ENCODE results near the gene KCNMB2.

The KCNMB2 gene

DNA sequence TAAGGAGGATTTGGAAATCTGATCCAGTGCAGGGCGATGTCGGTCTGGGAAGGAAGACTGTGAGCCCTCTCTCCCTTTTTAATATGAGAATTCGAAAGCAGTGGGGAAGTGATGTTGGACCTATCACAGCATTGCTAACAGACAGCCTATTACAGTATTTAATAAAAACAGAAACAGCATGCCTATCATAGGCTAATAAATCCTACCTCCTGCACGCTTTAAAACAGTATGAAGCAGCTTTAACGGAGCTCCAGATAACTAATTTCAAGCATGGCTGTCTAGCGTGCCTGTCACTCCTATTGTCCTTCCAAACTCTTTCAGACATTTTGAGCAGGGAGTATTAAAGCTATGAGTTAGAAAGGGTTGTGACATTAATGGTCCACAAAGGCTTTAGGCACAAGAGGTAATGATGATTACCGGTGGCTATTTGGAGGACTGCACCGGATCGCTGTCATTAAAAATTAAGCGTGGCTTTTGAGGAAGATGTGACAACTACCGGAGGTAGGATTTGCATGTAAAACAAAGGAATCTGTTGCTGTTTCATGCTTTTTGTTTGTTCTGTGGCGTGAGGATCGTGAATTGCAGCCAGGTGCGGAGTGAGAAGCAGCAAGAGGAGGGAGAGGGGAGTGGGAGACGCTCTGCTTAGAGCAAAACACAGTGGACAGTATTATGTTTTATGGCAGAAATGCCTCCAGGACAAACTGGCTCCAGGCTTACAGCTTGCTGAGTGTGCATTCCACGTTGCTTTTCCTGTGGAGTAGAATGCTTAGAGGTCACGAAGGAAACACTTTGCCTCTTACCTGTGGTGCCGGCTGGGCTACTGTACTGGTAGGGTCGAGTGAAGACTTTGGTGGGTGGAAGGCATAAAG is at the start of gene KCNMB2:
Gene KCNMB2, plus strand, starts transcription at position 226 of the 869 bp plus-strand sequence.
- Mint-ChIP-seq H3K36me3 (no peaks in the 10 kb centered on the region), H3K27ac (no peak within 1 kb of the TSS), H3K9me3 (no peaks in the 10 kb centered on the region), H3K27me3 (peaks cover 32% of the 10 kb centered on the region), H3K4me3 (no peak within 1 kb of the TSS), H3K4me1 (peaks cover 7% of the 10 kb centered on the region)

DNA sequence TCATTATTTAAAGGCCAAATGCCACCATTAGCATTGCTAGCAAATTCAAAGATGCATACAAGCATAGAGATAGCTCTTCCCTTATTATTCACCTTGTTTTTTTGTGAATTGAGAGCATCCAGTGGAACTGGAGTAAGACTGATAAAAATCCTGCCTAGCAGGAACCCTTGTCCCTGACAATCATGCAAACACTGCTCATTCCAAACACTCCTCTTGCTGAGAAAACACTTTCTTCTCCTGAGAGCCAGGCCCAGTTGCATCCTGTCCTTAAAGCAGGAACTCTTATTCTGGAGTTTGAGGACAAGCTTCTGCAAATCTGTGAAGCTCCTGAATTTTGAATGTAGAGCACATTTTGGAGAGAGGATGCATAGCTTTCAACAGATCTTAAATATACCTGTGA is 49.3 kb upstream of the KCNMB2 start:
- H3K27me3 Mint-ChIP-seq = peaks cover 5% of the 10 kb centered on the region
- no peak overlapping the region for H3K4me3 Mint-ChIP-seq
- no peaks in the 10 kb centered on the region for H3K4me1 Mint-ChIP-seq
- H3K9me3 Mint-ChIP-seq = no peaks in the 10 kb centered on the region
- no peaks in the 10 kb centered on the region for H3K36me3 Mint-ChIP-seq
- H3K27ac Mint-ChIP-seq = no peak overlapping the region

DNA sequence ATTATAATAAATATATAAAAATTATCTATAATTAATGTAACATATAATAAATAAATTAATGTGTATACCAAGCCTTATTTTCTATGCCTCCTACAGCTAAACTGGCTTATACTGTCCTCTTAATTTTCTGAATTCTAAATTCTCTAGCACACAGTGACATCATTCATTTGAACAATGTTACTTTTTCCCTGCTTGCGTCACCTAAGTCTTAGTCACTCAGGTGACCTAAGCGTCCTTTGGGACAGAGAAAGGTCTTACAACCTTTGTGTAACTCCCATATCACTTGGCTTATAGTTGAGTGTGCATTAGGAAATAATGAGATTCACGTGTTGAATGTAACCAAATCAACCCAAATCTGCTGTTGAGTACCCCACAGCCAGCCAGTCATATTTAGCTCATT is 48.5 kb upstream of the KCNMB2 start:
- Mint-ChIP-seq H3K36me3 (no peaks in the 10 kb centered on the region), H3K4me3 (no peak overlapping the region), H3K27ac (no peak overlapping the region), H3K9me3 (no peaks in the 10 kb centered on the region), H3K27me3 (peaks cover 3% of the 10 kb centered on the region), H3K4me1 (no peaks in the 10 kb centered on the region)

DNA sequence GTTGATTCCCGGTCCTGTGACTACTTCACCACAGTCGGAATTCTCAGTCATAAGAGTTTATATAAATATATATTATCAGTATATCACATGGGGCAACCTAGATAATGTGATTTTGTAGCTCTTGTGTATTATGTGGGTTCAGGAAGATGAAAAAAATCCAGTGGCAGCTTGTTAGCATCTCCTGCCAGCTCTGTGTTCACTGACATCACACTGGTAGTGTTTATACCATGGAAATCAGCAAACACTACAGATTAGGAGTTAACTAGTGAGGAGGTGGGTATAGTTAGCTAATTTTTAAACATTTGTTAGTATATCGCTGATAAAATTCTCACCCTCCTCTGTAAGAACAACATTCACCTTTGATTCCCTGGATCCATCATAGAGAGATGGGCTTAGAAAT is 44.5 kb upstream of the KCNMB2 start:
- no peaks in the 10 kb centered on the region for H3K36me3 Mint-ChIP-seq
- no peaks in the 10 kb centered on the region for H3K27me3 Mint-ChIP-seq
- H3K4me1 Mint-ChIP-seq = no peaks in the 10 kb centered on the region
- H3K27ac Mint-ChIP-seq = no peak overlapping the region
- H3K4me3 Mint-ChIP-seq = no peak overlapping the region
- no peaks in the 10 kb centered on the region for H3K9me3 Mint-ChIP-seq

DNA sequence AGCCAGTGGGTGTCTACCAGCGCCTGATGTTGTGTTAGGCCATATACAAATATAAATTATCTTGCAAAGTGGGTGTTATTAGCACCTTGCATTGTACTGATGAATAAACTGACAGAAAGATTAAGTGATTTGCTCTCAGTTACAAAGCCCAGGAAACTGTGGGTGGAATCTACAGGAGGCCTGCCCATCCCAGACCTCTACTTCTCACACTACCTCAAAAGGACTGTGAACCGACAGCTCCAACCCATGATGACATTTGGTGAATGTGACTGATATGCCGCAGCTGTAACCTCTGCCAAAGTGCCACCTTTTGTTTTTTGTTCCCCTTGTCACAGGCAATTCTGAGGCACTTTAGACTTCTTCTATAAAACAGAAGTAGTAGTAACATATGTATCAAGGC is 43.7 kb upstream of the KCNMB2 start:
- Mint-ChIP-seq H3K4me3 (no peak overlapping the region), H3K9me3 (no peaks in the 10 kb centered on the region), H3K4me1 (no peaks in the 10 kb centered on the region), H3K36me3 (no peaks in the 10 kb centered on the region), H3K27ac (no peak overlapping the region), H3K27me3 (no peaks in the 10 kb centered on the region)

DNA sequence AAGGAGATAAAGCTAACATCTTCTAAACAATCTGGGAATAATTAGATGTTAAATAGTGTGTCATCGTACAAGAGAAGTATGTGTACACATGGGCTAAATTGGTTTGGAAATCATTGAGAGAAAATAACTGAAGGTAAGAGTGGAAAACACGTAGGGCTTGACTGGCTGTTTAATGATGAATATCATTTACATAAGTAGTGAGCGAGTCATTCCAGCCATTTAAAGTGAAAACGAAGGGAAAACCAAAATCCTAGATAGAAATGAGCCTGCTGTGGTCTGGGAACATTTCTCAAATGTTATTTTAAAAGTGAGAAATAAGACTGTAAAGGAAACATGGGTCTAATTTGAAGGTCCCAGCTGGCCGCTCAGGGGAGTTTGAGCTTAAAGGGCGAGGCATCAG is 41.9 kb upstream of the KCNMB2 start:
- Mint-ChIP-seq H3K27ac (no peak overlapping the region), H3K4me3 (no peak overlapping the region), H3K36me3 (no peaks in the 10 kb centered on the region), H3K4me1 (no peaks in the 10 kb centered on the region), H3K27me3 (no peaks in the 10 kb centered on the region), H3K9me3 (no peaks in the 10 kb centered on the region)

DNA sequence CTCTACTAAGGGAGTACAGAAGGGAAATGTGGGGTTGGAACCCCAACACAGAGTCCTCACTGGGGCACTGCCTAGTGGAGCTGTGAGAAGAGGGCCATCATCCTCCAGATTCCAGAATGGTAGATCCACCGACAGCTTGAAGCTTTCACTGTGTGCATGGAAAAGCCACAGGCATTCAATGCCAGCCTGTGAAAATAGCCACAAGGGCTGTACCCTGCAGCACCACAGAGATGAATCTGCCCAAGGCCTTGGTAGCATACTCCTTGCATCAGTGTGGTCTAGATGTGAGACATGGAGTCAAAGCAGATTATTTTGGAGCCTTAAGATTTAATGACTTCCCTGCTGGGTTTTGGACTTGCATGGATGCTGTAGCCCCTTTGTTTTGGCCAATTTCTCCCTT is 39.3 kb upstream of the KCNMB2 start:
- no peaks in the 10 kb centered on the region for H3K36me3 Mint-ChIP-seq
- H3K27me3 Mint-ChIP-seq = no peaks in the 10 kb centered on the region
- H3K27ac Mint-ChIP-seq = no peak overlapping the region
- H3K4me1 Mint-ChIP-seq = no peaks in the 10 kb centered on the region
- H3K4me3 Mint-ChIP-seq = no peak overlapping the region
- H3K9me3 Mint-ChIP-seq = no peaks in the 10 kb centered on the region

DNA sequence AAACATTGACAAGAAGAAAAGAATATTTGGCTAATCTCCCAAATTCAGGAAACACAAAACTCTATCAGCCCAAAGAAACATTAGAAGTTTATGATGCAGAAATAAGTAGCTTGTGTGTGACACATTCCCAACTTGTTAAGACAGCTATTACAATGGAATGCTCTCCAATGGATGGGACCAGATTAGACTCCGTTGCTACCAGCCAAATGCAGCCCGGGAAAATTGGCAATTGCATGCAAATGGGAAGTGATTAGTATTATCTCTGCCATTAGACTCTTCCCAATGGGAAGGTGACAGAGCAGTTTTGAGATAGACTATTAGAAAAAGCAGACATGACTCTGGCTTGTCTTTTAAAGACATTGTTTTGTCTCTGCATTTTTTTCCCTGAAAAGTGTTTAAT is 37.4 kb upstream of the KCNMB2 start:
- peaks cover 2% of the 10 kb centered on the region for H3K27me3 Mint-ChIP-seq
- H3K9me3 Mint-ChIP-seq = no peaks in the 10 kb centered on the region
- H3K4me1 Mint-ChIP-seq = no peaks in the 10 kb centered on the region
- no peak overlapping the region for H3K27ac Mint-ChIP-seq
- H3K4me3 Mint-ChIP-seq = no peak overlapping the region
- no peaks in the 10 kb centered on the region for H3K36me3 Mint-ChIP-seq

DNA sequence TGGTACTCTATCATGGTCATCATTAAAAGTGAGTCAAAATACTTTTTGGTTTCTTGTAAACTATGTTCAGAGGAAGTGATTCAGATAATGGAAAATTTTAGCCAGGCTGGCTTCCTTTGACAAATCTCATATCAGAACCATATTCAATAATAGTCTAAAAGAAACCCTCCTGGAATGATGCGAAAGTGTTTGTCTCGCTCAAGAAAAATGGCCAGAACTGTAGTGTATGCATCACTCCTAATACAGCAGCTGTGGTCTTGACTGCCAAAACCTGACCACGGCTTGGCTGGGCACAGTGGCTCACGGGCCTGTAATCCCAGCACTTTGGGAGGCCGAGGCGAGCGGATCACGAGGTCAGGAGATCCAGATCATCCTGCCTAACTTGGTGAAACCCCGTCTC is 35.6 kb upstream of the KCNMB2 start:
- no peak overlapping the region for H3K4me3 Mint-ChIP-seq
- no peaks in the 10 kb centered on the region for H3K4me1 Mint-ChIP-seq
- H3K36me3 Mint-ChIP-seq = no peaks in the 10 kb centered on the region
- H3K27me3 Mint-ChIP-seq = peaks cover 3% of the 10 kb centered on the region
- H3K9me3 Mint-ChIP-seq = no peaks in the 10 kb centered on the region
- no peak overlapping the region for H3K27ac Mint-ChIP-seq

DNA sequence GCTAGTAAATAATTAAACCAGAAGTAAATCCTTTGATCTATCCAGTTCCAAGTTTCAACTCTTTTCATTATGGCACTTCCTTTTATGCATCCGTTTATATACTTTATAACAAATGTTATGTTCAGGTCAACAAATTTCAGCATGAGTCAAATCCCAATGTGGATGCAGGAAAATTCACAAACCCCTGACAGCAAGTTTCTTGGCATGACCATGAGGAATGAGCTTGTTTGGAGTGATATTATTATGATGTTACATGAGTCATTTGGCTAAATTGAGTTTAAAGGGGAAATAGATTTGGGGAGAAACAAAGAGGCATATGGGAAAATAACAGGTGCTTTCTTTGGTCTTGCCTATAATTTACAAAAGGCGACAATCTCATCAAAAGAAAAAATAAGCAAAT is 32.1 kb upstream of the KCNMB2 start:
- Mint-ChIP-seq H3K27me3 (peaks cover 7% of the 10 kb centered on the region), H3K4me1 (no peaks in the 10 kb centered on the region), H3K9me3 (no peaks in the 10 kb centered on the region), H3K36me3 (no peaks in the 10 kb centered on the region), H3K4me3 (no peak overlapping the region), H3K27ac (no peak overlapping the region)

DNA sequence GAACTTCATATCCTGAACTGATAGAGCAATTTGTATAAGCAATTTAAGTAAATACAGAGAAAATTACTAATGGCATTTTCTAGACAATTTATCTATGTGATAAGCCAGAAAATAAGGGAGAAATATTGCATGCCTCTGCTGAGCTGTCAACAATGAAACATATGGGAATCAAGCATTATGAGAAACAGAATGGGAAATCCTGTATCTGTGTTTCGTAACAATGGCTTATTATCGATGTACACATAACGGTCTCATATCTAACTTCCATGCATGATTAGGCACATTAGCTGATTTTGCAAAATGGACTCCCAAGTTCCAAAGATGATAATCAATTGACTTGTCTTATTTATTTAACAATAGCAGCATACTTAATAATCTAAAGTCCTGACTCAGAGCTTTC is 30.4 kb upstream of the KCNMB2 start:
- Mint-ChIP-seq H3K4me1 (no peaks in the 10 kb centered on the region), H3K27me3 (peaks cover 7% of the 10 kb centered on the region), H3K4me3 (no peak overlapping the region), H3K36me3 (no peaks in the 10 kb centered on the region), H3K27ac (no peak overlapping the region), H3K9me3 (no peaks in the 10 kb centered on the region)

DNA sequence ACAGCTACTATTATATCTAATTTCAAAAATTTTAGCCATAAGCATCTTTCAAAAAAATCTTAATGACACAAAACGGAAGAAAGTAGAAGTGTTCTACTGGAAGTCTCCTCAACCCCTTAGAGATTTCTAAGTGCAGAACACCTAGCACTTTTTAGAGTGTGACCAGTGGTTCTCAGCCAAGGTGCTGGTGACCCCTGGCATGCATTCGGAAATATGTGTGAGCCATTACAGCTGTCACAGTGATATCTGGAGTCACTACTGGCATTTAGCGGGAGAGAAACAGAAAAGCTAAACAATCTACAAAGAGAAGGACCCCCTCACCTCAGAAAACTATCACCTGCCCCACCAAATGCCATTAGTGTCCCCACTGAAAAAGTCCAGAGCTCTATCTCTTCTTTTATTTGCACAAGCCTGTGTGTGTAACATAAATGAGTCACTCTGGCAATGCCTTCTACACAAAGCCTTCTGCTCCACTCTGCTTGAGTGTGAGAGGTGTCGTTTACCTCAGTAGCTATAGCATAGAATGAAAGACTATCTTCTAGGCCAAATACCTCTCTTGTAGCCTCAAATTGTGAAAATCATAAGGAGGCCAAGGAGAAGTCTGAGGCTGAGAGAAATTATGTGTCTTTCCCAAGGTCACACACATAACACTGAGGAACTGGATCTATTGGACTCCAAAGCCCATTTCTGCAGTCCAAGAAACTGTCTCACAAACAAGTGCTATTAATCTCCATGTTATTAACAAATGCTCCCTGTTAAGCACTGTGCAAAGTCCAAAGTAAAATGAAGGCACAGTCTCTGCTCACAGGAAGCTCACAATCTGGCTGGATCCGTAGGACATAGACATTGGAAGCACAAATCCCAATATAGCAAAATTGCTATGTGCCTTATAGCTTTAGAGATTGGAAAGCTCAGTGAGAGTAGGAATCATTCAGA is 28.5 kb upstream of the KCNMB2 start:
- Mint-ChIP-seq H3K27me3 (peaks cover 9% of the 10 kb centered on the region), H3K9me3 (peaks cover 4% of the 10 kb centered on the region), H3K27ac (no peak overlapping the region), H3K4me1 (no peaks in the 10 kb centered on the region), H3K36me3 (no peaks in the 10 kb centered on the region), H3K4me3 (no peak overlapping the region)

DNA sequence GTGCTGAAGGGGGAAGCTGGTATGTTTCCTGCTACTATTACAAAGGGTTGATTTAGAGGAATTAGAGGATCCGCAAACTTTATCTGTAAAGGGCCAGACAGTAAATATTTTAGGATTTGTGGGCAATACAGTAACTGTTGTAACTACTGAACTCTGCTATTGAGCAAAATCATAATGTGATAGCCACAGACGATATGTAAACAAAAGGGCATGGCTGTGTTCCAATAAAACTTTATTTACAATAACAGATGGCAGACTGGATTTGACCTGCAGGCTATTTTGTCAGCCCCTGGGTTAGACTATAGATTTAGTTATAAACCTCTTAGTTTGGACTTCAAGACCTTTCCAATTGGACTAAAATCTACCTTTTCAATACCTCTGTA is 27.8 kb upstream of the KCNMB2 start:
- Mint-ChIP-seq H3K36me3 (no peaks in the 10 kb centered on the region), H3K27ac (no peak overlapping the region), H3K9me3 (peaks cover 4% of the 10 kb centered on the region), H3K4me1 (no peaks in the 10 kb centered on the region), H3K4me3 (no peak overlapping the region), H3K27me3 (peaks cover 7% of the 10 kb centered on the region)

DNA sequence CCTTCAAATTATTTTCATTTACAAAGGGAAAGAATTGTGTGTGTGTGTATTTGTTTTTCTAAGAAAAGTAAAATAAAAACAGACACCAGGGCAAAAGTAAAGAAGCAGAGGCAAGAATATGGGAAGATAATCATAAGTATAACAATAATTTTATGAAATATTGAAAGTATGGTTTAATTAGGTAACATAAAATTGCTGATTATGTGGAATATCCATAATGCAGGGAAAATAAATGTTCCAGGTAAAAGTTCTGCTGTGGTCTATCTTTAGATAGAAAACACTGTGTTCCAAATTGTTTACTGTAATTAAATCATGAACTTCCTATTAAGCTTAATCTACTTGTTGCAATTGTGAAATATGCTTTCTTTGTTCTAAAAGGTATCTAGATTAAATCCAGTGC is 25.7 kb upstream of the KCNMB2 start:
- Mint-ChIP-seq H3K9me3 (peaks cover 4% of the 10 kb centered on the region), H3K4me3 (no peak overlapping the region), H3K4me1 (no peaks in the 10 kb centered on the region), H3K27ac (no peak overlapping the region), H3K27me3 (peaks cover 5% of the 10 kb centered on the region), H3K36me3 (no peaks in the 10 kb centered on the region)

DNA sequence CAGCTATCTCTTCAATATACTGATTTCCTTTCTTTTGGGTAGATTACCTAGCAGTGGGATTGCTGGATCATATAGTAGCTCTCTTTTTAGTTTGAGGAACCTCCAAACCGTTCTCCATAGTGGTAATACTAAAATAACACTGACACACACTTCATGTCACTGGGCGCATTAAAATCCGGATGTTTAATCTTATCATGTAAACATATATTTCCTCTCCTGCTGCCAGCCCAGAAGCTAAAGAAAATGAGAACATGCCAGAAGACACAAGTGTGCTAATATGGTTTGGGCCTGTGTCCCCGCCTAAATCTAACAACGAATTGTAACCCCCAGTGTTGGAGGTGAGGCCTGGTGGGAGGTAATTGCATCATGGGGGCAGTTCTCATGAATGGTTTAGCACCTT is 23.6 kb upstream of the KCNMB2 start:
- Mint-ChIP-seq H3K36me3 (no peaks in the 10 kb centered on the region), H3K4me3 (no peak overlapping the region), H3K27ac (no peak overlapping the region), H3K4me1 (no peaks in the 10 kb centered on the region), H3K9me3 (peaks cover 4% of the 10 kb centered on the region), H3K27me3 (peaks cover 7% of the 10 kb centered on the region)
